GM21576 (cell line): ENCODE measurements around the gene LANCL3.
"Not testable (repeated sequence)": the region's sequence is repeated elsewhere in the genome, so short reads cannot be mapped to it uniquely, and the experiment has no call there.

ENCODE experiments used
- ATAC-seq: cut with Tn5 transposase; IDR thresholded peaks from one replicate; pipeline ENCODE4 v1.9.1; 2021; ENCODE audit warnings: mild to moderate bottlenecking, moderate library complexity; ENCODE audit not compliant: unreplicated experiment

The LANCL3 gene

GRCh38 chrX:37609727-37610126, 38.3 kb downstream of the LANCL3 start:
- no peak for ATAC-seq

- no peak for ATAC-seq
Measured at GRCh38 chrX:37613933-37614332, 42.5 kb downstream of the LANCL3 start.

- ATAC-seq = no peak
Measured at GRCh38 chrX:37627602-37628001, 56.1 kb downstream of the LANCL3 start.

GRCh38 chrX:37638047-37638446, 66.6 kb downstream of the LANCL3 start:
- no peak for ATAC-seq

GRCh38 chrX:37640142-37640541, 68.7 kb downstream of the LANCL3 start:
- ATAC-seq = no peak

GRCh38 chrX:37641859-37642258, 70.4 kb downstream of the LANCL3 start:
- ATAC-seq = no peak

GRCh38 chrX:37644381-37645305, 73.2 kb downstream of the LANCL3 start:
- no peak for ATAC-seq

GRCh38 chrX:37646254-37646653, 74.8 kb downstream of the LANCL3 start:
- no peak for ATAC-seq

- ATAC-seq = not testable (repeated sequence)
Measured at GRCh38 chrX:37650879-37651278, 79.4 kb downstream of the LANCL3 start.

- ATAC-seq = no peak
Measured at GRCh38 chrX:37651921-37652452, 80.5 kb downstream of the LANCL3 start.

GRCh38 chrX:37652589-37653231, 81.2 kb downstream of the LANCL3 start:
- ATAC-seq = no peak

- ATAC-seq = no peak
Measured at GRCh38 chrX:37653397-37654085, 82.1 kb downstream of the LANCL3 start.

- no peak for ATAC-seq
Measured at GRCh38 chrX:37658343-37659030, 87.0 kb downstream of the LANCL3 start.

GRCh38 chrX:37659047-37659446, 87.6 kb downstream of the LANCL3 start:
- ATAC-seq = no peak

GRCh38 chrX:37662181-37662580, 90.7 kb downstream of the LANCL3 start:
- ATAC-seq = no peak

GRCh38 chrX:37666516-37666915, 95.1 kb downstream of the LANCL3 start:
- no peak for ATAC-seq

- ATAC-seq = no peak
Measured at GRCh38 chrX:37667141-37667540, 95.7 kb downstream of the LANCL3 start.

GRCh38 chrX:37672563-37672962, 101.1 kb downstream of the LANCL3 start:
- no peak for ATAC-seq

- no peak for ATAC-seq
Measured at GRCh38 chrX:37676811-37677210, 105.3 kb downstream of the LANCL3 start.

GRCh38 chrX:37677243-37677642, 105.8 kb downstream of the LANCL3 start:
- no peak for ATAC-seq

- ATAC-seq = no peak
Measured at GRCh38 chrX:37677765-37678164, 106.3 kb downstream of the LANCL3 start.
